Parathyroid adenoma (tissue), 2 donors: ENCODE measurements around the gene GALNT11.

ENCODE experiments used
- H2AFZ ChIP-seq: fragments of 300-600 bp; sonication (generic); one replicate; pipeline ENCODE4 v1.7.0; 2017; ENCODE audit warnings: antibody characterized with exemption, mild to moderate bottlenecking
- H3K27ac ChIP-seq: fragments of 300-600 bp; sonication (generic); one replicate; pipeline ENCODE4 v1.7.0; 2017
- H3K27me3 ChIP-seq: fragments of 300-600 bp; sonication (generic); one replicate; pipeline ENCODE4 v1.7.0; 2017; ENCODE audit warnings: low read length; ENCODE audit not compliant: control insufficient read depth, insufficient read depth
- H3K36me3 ChIP-seq: fragments of 300-600 bp; sonication (generic); one replicate; pipeline ENCODE4 v1.7.0; 2017; ENCODE audit warnings: low read length; ENCODE audit not compliant: control insufficient read depth, insufficient read depth
- H3K4me1 ChIP-seq: fragments of 300-600 bp; sonication (generic); one replicate; pipeline ENCODE4 v1.7.0; 2017; ENCODE audit warnings: control low read depth
- H3K4me2 ChIP-seq: fragments of 300-600 bp; sonication (generic); one replicate; pipeline ENCODE4 v1.7.0; 2017; ENCODE audit warnings: low read length
- H3K4me3 ChIP-seq: fragments of 300-600 bp; sonication (generic); one replicate; pipeline ENCODE4 v1.7.0; 2017; ENCODE audit warnings: low read depth, low read length
- H3K79me2 ChIP-seq: fragments of 300-600 bp; sonication (generic); one replicate; pipeline ENCODE4 v1.7.0; 2017; ENCODE audit warnings: control low read depth
- H3K9ac ChIP-seq: fragments of 300-600 bp; sonication (generic); one replicate; pipeline ENCODE4 v1.7.0; 2017; ENCODE audit warnings: mild to moderate bottlenecking
- H3K9me3 ChIP-seq: fragments of 300-600 bp; sonication (generic); one replicate; pipeline ENCODE4 v1.7.0; 2017; ENCODE audit warnings: low read length; ENCODE audit not compliant: control insufficient read depth
- TF ChIP-seq, protein P1 (sequence below): fragments of 300-600 bp; sonication (generic); IDR thresholded peaks from one replicate; pipeline ENCODE4 v1.7.0; 2017; ENCODE audit warnings: antibody characterized with exemption, mild to moderate bottlenecking
- donor health status: primary hyperparathyroidism.

GALNT11 gene

DNA sequence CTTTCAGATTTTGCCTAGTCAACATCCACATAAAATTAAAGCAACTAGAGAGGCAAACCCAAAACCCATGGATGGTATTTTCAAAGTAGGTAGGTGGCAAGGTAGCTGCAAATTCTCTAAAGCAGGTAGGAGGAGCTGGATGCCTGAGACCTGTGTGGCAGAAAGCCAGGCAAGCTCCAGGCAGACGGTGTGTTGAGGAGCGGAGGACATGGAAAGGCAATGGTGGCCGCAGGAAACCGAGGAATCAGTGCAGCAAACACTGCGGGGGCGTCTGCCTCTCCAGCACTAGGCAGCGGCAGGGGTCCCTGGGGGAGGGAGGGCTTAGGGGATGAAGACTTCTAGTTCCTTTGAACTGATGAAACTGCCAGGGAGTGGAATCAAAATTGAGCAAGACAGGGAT is 101.3 kb downstream of the GALNT11 start:
- TF ChIP-seq, protein P1, sequence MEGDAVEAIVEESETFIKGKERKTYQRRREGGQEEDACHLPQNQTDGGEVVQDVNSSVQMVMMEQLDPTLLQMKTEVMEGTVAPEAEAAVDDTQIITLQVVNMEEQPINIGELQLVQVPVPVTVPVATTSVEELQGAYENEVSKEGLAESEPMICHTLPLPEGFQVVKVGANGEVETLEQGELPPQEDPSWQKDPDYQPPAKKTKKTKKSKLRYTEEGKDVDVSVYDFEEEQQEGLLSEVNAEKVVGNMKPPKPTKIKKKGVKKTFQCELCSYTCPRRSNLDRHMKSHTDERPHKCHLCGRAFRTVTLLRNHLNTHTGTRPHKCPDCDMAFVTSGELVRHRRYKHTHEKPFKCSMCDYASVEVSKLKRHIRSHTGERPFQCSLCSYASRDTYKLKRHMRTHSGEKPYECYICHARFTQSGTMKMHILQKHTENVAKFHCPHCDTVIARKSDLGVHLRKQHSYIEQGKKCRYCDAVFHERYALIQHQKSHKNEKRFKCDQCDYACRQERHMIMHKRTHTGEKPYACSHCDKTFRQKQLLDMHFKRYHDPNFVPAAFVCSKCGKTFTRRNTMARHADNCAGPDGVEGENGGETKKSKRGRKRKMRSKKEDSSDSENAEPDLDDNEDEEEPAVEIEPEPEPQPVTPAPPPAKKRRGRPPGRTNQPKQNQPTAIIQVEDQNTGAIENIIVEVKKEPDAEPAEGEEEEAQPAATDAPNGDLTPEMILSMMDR: no peak
- Histone ChIP-seq H3K79me2 (no peaks in the 10 kb centered on the region), H3K27ac (no peak overlapping the region), H3K4me2 (no peak overlapping the region), H2AFZ (no peak overlapping the region), H3K4me1 (no peaks in the 10 kb centered on the region), H3K9ac (no peak overlapping the region), H3K4me3 (no peak overlapping the region), H3K9me3 (no peaks in the 10 kb centered on the region), H3K27me3 (no peaks in the 10 kb centered on the region), H3K36me3 (no peaks in the 10 kb centered on the region)

DNA sequence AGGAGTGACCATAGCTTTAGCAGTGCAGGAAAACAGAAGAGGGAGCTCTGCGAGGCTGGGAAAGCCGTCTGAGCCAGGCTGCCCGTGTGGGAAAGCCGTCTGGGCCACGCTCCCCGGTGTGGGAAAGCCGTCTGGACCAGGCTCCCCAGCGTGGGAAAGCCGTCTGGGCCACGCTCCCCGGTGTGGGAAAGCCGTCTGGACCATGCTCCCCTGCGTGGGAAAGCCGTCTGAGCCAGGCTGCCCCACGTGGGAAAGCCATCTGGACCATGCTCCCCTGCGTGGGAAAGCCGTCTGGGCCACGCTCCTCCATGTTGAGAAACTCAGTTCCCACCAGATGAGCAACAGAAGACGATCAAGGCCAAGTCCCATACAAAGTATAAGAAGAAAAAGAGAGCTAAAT is 101.8 kb downstream of the GALNT11 start:
- no peaks in the 10 kb centered on the region for H3K4me1 ChIP-seq
- TF ChIP-seq, protein P1: no peak
- no peaks in the 10 kb centered on the region for H3K36me3 ChIP-seq
- H2AFZ ChIP-seq: no peak overlapping the region
- no peaks in the 10 kb centered on the region for H3K9me3 ChIP-seq
- H3K4me3 ChIP-seq: no peak overlapping the region
- H3K4me2 ChIP-seq: no peak overlapping the region
- no peaks in the 10 kb centered on the region for H3K27me3 ChIP-seq
- H3K9ac ChIP-seq: no peak overlapping the region
- H3K27ac ChIP-seq: no peak overlapping the region
- H3K79me2 ChIP-seq: no peaks in the 10 kb centered on the region

DNA sequence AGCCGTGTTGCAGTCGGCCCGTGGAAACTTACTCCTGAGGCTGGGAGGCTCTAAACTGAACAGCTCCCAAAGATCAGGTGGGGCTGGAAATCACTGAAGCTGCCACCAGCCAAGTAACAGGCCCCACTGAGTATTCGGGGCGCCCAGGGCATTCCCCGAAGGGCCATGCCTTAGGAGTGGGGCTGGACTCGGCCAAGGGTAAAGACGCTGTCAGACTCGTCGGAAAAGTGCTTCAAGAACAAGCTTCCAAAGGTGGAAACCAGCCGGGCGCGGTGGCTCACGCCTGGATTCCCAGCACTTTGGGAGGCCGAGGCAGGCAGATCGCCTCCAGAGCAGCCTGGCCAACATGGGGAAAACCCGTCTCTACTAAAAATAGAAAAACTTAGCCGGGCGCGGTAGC is 102.8 kb downstream of the GALNT11 start:
- TF ChIP-seq, protein P1: no peak
- Histone ChIP-seq H3K9ac (no peak overlapping the region), H2AFZ (no peak overlapping the region), H3K27me3 (no peaks in the 10 kb centered on the region), H3K36me3 (no peaks in the 10 kb centered on the region), H3K4me1 (no peaks in the 10 kb centered on the region), H3K4me3 (no peak overlapping the region), H3K27ac (no peak overlapping the region), H3K9me3 (no peaks in the 10 kb centered on the region), H3K79me2 (no peaks in the 10 kb centered on the region), H3K4me2 (no peak overlapping the region)

DNA sequence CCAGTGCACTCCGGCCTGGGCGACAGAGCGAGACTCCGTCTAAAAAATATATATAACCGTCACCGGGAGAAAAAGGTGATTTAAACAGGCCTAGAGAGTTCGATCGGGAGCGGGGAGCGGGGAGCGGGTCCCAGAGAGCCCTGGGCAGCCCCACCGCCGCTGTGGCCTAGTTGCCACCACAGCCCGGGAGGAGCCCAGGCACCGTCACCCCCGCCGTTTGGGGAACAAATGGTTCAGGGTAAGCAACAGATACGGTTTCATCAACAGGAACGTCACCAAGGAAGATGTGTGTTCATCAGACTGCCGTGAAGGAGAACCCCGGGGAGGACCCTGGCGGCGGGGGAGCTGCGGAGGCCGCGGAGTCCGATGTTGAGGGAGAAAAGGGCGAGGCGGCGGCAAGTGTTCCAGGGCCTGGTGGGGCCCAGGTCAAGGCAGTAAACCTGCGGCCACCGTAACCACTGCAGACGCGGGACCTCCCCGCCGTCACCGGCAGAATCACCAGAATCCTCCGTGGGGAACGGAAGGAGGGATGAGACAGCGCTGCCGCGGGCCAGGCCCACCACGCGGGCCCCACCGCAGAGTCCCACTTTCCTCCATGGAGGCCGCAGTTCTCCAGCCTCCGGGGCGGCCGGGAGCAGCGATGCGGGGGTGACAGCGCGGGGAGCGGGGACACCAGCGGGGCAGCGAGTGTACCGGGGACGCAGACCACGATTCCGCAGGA is 103.4 kb downstream of the GALNT11 start:
- Histone ChIP-seq H3K4me1 (no peaks in the 10 kb centered on the region), H3K27me3 (no peaks in the 10 kb centered on the region), H3K9ac (no peak overlapping the region), H3K4me2 (no peak overlapping the region), H3K27ac (no peak overlapping the region), H3K4me3 (no peak overlapping the region), H3K79me2 (no peaks in the 10 kb centered on the region), H3K9me3 (no peaks in the 10 kb centered on the region), H2AFZ (no peak overlapping the region), H3K36me3 (no peaks in the 10 kb centered on the region)
- TF ChIP-seq, protein P1: no peak

DNA sequence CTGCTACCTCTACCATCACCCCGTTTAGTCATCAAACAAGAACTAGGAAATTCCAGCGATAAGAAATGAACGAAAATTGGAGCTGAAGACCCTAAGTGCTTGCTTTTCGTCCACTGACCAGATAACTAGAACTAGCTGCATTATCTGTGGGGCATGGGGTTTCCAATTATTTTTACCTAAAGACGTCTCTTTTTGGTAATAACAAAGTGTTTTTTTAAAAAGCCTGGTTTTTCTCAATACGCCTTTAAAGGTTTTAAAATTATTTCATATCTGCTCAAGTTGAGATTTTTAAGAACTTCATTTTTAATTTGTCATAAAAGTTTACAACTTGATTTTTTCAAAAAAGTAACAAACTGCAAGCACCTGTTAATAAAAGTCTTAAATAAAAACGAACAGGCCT is 104.2 kb downstream of the GALNT11 start:
- H3K79me2 ChIP-seq: no peaks in the 10 kb centered on the region
- H3K4me1 ChIP-seq: no peaks in the 10 kb centered on the region
- TF ChIP-seq, protein P1: no peak
- H3K27me3 ChIP-seq: no peaks in the 10 kb centered on the region
- no peak overlapping the region for H3K9ac ChIP-seq
- H3K36me3 ChIP-seq: no peaks in the 10 kb centered on the region
- H3K9me3 ChIP-seq: no peaks in the 10 kb centered on the region
- H3K4me3 ChIP-seq: no peak overlapping the region
- no peak overlapping the region for H3K4me2 ChIP-seq
- no peak overlapping the region for H3K27ac ChIP-seq
- H2AFZ ChIP-seq: no peak overlapping the region
